ENCODE results near the gene RGCC.

GRCh38 chr13:41452462-41452861 is 4.9 kb upstream of the RGCC start:
- no peak for TF ChIP-seq REST (IDR thresholded peaks at IDR 0.05; ENCODE audit: insufficient read depth in 1 of 2, low read depth in 2 of 2, low read length in 2 of 2)
- TF ChIP-seq TAF1 (IDR thresholded peaks at IDR 0.05; ENCODE audit: borderline replicate concordance, insufficient read depth, low read length), result no peak
- TF ChIP-seq POLR2AphosphoS5 (IDR thresholded peaks at IDR 0.05; ENCODE audit: low read depth, low read length), result no peak
- TF ChIP-seq FOXP2 (optimal IDR thresholded peaks at IDR 0.05; ENCODE audit: borderline replicate concordance, extremely low read depth, extremely low read length, insufficient read depth), result no peak
